HL-60 (cell line): Measurements from ENCODE around the gene SLC39A3.

ENCODE experiments used
- DNase-seq, 2 experiments: peaks; one replicate each; pipeline ENCODE4 v3.0.0-alpha.2; 2010 to 2020; ENCODE audit warnings: low read depth in 1 of 2, low spot score in 1 of 2
- H3K27ac ChIP-seq: fragments of 250-450 bp; sonication (Bioruptor Pico); replicated peaks from 2 replicates; pipeline ENCODE4 v1.5.1; 2020; ENCODE audit warnings: mild to moderate bottlenecking, moderate library complexity
- H3K27me3 ChIP-seq: fragments of 250-450 bp; sonication (Bioruptor Pico); 2 replicates; pipeline ENCODE4 v1.5.1; 2021; ENCODE audit warnings: mild to moderate bottlenecking, moderate library complexity; ENCODE audit not compliant: insufficient read depth, poor library complexity, severe bottlenecking
- H3K4me3 ChIP-seq: replicated peaks from 2 replicates; pipeline ENCODE4 v1.5.1; 2011; ENCODE audit warnings: mild to moderate bottlenecking, control low read depth, low read length; ENCODE audit not compliant: insufficient read depth
- CTCF ChIP-seq: IDR thresholded peaks from one replicate; pipeline ENCODE4 v1.5.1; 2011; ENCODE audit warnings: low read length, control low read depth, inconsistent platforms; ENCODE audit not compliant: insufficient read depth
- GABPA ChIP-seq: IDR thresholded peaks from 2 replicates; pipeline ENCODE4 v1.6.1; 2012; ENCODE audit warnings: low read depth
- POLR2AphosphoS5 ChIP-seq: IDR thresholded peaks from 2 replicates; pipeline ENCODE4 v1.6.1; 2012; ENCODE audit warnings: low read depth
- REST ChIP-seq: IDR thresholded peaks from 2 replicates; pipeline ENCODE4 v1.6.1; 2012; ENCODE audit warnings: low read depth; ENCODE audit not compliant: insufficient replicate concordance
- SPI1 ChIP-seq: IDR thresholded peaks from 2 replicates; pipeline ENCODE4 v1.6.1; 2012; ENCODE audit warnings: low read depth, mild to moderate bottlenecking, borderline replicate concordance

The SLC39A3 gene

GRCh38 chr19:2759362-2759761, 19.5 kb upstream of the SLC39A3 start:
- no peak overlapping the region for H3K27ac ChIP-seq
- H3K27me3 ChIP-seq, result no peaks in the 10 kb centered on the region
- H3K4me3 ChIP-seq, result no peak overlapping the region
- TF ChIP-seq SPI1 (no peak), REST (no peak), CTCF (no peak), POLR2AphosphoS5 (no peak), GABPA (no peak)
- no peak for DNase-seq

- DNase-seq, result no peak
- Histone ChIP-seq H3K27ac (no peak overlapping the region), H3K4me3 (no peak overlapping the region), H3K27me3 (no peaks in the 10 kb centered on the region)
- no peak for TF ChIP-seq SPI1
- TF ChIP-seq POLR2AphosphoS5, result no peak
- no peak for TF ChIP-seq CTCF
- TF ChIP-seq REST, result no peak
- TF ChIP-seq GABPA, result no peak
These were observed 18.9 kb upstream of the SLC39A3 start for GRCh38 chr19:2758601-2759313.

GRCh38 chr19:2756921-2757881, 17.4 kb upstream of the SLC39A3 start:
- TF ChIP-seq POLR2AphosphoS5 (no peak), SPI1 (no peak), GABPA (no peak), CTCF (no peak), REST (no peak)
- Histone ChIP-seq H3K4me3 (no peak overlapping the region), H3K27me3 (no peaks in the 10 kb centered on the region), H3K27ac (no peak overlapping the region)
- no peak for DNase-seq
